CD4-positive, alpha-beta T cell treated with Interleukin-6 at 100 ng/mL for 8 hours (primary cell): ENCODE data around the gene DCT.

ENCODE experiments used
- DNase-seq: peaks from one replicate; pipeline ENCODE4 v3.0.0-alpha.2; 2020; ENCODE audit warnings: mixed read lengths, low spot score

Gene DCT

DNA sequence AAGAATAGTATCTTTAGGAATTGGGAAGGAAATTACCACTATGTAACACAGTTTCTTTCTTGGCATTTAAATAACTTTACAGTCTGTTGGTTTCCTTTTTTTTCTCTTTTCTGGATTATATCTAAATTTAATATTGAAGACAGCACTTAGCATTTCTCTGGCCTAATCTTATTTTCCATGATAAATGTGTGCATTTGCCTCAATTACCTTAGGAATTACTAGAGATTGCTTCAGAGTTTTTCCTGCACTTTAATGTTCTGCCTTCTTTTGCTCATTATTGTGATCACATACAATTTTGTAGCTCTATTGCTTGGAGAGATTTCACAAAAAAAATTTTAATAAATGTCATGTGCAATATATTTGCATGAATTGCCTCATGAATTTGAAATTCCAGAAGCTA, 25.1 kb downstream of the DCT start:
- no peak for DNase-seq

DNA sequence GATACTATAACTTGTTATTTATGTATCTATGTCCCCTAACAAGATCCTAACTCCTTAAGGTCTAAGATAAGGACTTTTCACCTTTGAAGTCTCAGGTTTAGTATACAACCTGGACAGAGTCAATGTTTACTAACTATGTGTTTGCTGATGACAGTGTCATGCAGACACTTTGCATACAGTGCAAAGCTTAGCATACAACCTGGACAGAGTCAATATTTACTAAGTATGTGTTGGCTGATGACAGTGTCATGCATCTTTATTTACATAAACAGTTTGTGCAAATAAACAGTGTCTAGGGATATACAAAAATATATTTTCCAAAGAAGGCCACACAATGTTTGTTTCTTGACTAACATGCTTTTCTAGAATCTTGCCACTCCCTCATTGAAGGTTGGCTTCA, 34.7 kb downstream of the DCT start:
- no peak for DNase-seq

DNA sequence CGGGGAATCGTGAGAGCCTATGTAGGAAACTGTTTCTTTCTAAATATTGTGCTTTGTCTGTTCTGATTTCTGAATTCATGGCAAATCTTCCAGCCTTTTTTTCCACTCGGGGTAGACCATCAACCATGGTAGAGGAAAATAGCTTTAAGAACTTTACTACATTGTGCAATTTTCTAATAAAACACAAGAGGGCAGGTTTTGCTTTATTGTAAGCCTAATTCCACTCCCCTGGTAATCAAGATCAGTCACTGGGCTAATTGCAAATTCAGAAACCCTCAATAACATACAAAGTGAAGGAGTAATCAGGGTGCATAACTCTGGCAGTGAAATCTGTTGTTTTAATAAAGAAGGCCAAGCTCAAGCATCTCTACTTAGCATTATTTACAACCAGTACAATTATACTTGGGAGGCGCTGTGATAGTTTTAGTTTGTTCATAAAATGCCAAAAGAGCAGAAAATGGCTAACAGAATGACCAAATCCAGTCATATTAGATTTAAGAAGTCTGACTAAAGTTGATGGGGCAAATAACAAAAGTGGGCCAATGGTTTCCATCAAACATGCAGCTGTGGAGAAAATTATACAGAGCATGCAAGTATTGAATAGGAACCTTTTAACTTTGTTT, 43.8 kb downstream of the DCT start:
- peak; percentile 42 for DNase-seq

DNA sequence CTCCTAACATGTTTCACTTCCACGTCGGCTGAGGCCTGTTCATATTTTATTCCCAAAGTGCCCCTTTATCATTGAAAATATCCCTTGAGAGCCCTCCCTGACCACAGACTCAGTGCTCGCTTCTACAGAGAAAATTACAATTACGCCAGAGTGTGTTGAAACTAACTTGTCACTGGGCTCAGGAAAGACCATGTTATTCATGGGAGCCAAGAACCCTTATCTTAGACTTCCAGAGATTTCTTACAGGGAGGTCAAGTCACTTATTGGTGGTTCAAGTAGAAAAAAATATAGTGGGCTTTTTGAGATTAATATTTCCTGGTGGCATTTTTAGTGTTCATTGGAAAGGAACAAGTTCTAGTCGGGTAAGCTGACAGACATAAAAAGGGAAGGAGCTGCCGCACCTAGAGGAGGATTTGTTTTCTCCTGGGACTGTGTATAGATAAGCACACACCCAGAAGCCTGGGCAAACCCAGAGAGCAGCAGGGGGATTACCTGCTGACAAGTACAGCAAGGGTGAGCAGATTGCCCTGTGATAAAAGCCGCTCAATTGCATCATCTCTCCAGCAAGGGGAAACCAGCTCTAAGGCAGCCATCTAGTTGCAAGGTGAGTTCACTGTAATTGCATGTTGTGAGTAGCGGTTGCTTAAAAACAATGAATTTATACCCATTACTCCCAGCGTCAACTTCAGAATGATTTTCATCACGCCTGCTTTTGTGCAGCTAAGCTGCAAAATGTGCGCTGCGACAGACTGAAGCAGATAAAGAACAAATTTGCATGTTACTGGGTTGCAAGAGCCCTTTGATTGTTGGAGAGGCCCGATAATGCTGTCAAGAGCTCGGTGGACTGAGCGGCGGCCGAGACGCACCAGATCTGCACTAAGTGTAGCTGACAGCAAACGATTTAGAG, 46.2 kb downstream of the DCT start:
- DNase-seq, result no peak

DNA sequence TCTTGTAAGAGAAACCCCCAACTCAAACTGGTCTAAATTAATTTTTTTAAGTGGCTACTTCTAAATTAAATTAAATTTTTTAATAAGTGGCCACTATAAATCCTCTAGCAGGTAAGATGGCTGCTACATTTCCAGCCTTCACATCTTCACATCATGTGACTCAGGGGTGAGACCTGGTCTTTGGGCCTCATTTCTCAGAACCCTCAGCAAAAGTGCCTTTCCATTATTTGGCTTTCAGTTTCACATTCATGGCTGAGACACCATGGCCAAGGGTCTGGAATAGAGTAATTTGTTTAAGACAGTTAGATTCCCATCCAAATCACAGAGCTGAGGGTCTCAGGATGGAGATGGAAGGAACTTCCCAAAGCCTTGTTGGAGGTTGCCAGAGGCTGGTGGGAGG, 47.5 kb downstream of the DCT start:
- no peak for DNase-seq

DNA sequence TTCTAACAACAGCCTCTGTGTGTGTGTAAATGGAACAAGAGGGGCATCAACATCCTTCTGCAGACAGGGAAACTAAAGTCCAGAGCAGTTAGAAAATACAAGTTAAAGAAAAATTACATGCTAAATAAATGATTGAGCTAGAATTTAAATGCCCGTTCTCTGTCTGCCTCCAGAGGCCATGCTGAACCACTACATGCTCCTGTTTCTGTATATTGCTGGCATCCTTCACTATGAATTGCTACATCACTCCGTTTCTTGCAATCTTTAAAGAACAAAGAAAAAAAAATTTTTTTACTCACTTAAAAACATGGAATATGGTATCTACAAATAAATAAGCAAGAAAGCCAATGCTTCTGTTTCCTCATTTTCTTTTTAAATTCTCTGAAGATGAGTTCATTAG, 47.9 kb downstream of the DCT start:
- no peak for DNase-seq

DNA sequence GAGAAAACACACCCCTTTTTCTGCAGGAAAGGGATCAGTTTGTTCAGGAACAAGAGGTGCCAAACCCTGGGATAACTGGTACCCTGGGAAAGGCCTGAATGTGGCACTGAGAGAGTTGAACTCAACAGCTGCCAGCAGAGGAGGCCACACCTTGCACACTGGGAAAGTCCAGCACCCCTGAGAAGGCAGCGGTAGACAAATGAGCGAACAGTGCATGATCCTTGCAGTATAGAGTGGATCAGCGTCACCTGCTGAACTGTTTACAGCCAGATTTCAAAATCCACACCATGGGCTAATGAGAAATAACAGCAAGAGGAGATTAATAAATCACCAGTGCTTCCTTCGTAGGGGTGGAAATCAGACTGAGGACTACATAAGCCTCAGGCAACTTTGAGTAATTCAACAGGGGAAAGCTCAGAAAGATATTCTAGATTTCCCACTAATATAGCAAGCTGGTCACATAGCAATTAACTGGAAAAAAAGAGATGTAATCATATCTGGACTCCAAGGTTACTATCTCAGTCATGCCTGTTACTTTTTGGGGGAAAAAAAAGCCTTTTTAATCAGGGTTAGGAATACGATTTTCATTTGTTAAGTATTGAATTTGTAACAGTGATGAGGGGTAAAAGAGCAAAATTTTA, 52.0 kb downstream of the DCT start:
- no peak for DNase-seq

DNA sequence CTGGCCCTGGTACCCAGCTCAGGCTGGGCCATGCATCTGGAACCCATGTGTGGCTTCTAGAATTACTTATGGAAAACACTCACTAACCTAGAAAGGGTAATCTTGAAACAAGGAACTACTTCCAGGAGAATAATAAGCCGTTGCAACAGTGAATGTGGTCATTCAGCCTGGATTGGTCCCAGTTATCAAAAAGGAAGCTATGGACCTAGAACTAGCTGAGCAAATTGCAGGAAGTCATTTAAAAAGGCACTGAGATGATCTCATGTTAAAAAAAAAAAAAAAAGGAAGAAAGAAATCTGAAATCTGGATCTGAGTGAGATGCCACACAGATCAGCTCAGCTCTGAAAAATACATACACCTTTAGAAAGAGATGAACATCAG, 59.6 kb downstream of the DCT start:
- DNase-seq, result no peak

DNA sequence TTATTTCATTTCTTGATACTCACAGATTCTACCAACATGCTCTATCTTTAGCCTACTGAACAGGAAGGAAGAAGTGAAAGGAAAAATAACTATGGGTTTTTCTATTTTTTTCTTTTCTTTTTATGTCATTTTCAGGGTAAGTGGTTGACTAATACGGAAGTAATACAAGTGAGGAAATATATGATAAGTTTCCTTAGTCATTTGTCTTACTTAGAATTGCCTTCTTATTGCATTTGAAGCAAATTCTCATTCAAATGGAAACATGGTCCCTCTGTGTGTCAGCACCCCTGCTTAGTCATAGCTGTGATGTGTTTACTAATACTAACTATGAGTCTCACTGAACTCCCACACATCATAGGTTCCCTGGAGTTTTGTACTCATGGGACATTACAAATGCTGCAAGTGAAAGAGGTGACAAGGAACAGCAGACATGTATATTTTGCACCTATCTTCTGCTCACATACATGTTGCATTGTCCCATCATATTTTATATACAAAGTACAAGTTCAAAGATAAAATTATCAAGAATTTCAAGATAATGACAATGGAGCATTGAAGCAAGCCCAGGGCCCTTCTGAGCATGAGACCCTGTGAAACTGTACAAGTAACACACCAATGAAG, 60.1 kb downstream of the DCT start:
- DNase-seq, result no peak

DNA sequence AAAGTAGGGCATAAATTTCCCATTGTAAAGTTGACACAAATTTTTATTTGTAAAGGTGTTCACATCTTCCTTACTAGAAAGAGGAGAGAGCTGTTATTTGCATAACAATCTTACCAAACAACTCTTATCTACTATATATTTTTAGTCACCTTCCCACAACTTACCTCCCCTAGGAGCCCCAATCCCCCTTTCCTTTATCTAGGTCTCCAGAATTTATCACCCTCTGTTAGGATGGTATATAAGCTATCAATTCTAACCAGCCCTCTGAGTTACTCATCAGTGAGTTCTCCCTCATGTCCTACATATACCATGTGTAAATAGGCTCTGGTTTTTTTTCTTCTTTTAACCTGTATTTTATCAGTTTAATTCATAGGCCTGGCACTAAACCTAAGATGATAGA, 62.2 kb downstream of the DCT start:
- no peak for DNase-seq

DNA sequence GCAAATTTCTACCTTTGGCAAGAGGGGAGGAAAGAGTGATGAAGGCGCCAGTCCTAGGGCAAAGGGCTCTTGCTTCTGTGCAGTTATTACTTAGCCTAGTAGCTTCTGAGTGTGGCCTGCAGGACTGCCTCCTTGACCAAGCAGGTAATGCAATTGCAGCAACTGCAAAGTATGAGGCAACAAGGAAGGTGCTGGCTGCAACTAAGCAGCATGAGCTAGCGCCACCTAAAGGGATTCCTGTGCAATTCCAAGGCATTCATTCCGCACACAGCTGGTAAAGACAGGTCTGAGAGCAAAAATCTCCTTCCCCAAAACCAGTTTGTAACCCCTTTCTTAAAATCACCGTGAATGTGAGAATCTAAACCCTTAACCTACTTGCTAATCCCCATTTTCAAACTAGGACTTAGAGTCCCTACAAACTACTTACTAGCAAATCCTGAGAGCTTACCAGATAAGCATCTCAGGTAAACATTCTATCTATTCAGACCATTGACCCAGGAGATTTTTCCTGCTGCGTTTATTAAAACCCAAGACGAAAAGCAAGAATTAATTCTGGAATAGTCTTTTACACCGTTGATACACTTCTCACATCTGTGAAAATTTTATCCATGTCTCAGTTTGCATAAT, 62.9 kb downstream of the DCT start:
- no peak for DNase-seq

DNA sequence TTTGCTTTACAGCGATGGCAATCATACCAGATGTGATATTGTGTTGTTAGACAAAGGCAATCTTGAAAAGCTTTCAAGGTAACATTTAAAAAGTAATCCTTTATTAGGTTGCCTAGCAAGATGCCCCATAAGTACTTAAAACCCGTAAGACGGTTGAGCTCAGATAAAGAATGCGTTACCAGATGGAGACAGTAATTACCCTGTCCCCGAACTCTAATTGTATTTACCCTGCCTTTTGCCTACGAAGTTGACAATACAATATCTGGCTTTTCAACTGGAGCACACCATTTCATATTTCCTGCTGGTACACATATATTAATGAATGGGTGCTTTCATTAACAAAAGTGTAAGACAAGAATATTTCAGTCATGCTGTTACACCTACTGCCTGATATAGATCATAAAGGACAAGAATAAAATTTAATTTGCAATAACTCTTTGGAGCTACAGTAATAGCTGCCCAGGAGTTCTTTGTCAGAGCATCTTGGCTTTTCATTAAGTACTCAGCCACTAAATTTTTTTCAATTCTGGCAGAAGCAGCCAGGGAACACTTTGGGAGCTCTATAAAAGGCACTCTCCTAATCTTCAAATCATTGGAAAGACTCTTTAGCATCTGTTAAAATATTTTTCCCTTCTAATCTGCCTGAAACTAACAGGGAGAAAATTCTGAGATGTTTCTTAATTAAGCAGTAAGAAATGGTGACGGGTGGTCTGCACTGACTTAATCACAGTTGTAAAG, 63.8 kb downstream of the DCT start:
- no peak for DNase-seq

DNA sequence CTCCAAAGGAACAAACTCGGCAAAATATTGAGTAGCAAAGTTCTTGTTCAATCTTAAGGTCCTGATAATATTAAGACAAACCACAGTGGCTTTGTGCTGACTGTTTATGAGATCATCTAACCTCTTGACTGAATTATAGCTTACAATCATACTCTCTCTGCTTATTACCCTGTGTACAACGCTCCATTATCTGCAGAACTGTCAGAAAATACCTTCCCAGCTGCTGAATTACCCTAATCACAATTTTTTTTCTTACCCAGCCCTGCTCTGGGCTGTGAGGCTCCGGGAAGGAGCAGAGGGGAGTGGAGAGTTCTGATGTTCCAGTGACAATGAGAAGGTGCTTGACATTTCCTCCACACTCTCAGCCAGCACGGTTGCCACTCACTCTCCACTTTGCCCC, 64.8 kb downstream of the DCT start:
- DNase-seq, result no peak

DNA sequence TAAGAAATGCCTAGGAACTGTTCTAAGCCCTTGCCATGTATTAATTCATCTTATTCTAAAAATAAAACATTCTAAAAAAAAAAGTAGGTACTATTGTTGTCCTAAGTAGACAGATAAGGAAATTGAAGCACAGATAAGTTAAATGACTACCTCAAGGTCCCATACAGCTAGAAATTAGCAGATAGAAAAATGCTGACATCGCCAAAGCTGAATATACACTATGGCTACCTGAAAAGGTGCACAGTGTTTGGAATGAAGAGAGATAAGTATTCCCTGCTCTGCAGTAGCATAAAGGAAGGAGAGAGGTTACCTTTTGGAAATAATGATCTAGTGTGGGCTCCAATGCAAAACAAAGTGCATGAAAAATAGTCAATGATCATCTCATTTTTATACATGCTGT, 65.3 kb downstream of the DCT start:
- no peak for DNase-seq

DNA sequence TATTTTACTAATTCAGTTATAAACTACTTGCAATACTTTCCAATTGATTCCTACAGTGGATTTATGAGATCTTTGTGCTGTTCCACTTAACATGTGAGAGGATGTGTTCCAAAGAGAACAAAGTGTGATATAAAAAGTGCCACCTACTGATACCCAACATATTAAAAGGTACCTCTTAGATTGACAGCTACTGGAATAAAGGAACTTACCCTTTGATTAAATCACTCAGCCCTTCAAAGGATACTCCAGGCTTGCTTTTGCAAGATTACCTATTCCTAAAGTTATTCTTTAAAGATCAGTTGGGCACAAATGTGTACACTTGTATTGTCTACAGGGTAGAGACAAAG, 65.9 kb downstream of the DCT start:
- DNase-seq, result no peak

DNA sequence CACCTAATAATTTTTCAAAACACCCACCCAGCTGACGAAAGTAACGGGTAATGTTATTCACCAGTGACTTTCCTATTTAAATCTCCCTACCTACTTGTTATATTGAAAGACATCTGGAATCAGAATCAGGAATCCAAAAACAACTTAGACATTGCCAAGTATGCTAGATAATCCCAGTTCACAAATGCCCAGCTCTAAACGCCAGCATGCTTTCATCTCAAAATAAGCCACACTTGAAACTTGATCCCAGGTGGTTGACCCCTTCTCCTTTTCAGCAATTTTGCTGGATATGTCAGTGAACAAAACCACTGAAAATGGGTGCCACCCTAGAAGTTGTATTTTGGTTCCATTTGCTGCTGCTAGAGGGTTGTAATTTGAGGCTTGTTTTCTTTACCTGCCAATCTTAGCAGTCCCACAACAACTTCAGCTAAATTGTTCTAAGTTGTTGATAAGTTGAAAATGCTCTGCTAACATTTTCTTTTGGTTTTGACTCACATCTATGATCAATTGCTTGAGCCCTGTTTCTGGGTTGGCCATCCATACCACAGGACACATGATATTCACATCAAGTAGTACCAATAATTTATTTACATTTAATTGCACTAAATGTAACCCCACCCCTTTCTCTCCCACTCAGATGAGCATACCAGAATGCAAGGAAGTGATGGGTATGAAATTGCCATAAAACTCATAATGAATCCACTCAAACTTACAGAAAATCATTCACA, 66.4 kb downstream of the DCT start:
- DNase-seq, result no peak

DNA sequence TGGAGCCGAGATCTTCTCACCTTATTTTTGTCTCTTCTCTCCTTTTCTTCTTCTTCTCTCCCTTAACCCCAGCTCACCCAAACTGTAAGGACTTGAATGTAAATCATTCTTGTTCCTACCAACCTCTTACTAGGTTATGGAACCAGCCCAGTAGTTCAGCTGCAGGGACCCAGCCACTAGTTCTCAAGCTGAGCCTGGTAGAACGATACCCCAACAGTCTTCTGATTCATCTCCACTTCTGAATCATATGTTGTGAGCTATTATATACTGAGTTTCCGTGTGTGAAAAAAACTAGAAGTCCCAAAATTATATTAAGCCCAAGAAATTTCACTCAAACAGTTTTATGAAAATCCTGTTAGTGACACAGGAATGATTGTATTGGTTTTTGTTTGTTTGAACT, 67.7 kb downstream of the DCT start:
- DNase-seq, result no peak

DNA sequence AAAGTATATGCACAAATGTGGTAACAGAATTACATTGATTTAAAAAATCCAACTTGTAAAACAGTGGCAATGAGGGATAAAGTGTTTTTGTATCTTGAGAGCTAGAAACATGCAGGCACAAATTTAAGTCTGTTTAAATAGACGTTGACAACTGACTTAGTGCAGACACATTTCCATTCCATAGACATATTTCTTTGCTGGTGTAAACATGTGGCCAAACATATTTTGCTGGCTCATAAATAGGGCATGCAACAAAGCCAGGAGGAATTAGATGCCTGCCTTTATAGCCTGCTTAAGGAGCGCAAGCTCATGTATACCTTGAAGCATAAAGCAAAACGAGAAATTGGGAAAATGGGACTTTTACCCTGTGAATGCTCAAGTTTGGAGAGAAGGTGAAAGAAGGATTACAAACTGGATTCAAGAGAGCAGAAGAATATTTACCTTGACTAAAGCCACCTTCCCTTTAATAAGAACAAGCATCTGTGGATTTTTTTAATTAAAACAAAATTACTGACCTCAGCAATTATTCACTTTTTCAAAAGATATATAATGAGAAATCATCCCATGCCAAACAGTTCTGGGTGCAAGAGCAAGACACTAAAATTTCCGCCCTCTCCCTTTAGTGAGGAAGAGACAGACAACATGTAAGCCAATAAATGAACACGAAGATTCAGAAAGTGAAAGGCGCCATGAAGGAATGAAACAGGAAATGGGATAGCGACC, 71.0 kb downstream of the DCT start:
- no peak for DNase-seq

DNA sequence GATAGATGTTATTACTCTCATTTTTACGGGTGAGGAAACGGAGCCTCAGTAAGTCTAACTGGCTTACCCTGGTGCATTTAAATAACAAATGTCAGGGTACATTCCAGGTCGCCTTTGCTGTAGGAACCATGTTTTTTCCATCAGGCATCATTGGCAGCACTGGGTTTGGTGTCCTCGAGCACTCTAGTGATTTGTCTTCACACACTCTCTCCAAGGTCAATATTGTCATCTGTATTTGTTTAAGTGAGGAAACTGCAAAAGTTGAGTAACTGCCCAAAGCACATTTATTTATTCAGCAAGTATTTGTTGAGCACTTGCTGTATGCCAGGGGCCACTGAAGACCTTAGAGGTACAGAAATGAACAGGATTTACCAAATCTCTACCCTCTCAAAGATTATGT, 78.6 kb downstream of the DCT start:
- DNase-seq, result no peak

DNA sequence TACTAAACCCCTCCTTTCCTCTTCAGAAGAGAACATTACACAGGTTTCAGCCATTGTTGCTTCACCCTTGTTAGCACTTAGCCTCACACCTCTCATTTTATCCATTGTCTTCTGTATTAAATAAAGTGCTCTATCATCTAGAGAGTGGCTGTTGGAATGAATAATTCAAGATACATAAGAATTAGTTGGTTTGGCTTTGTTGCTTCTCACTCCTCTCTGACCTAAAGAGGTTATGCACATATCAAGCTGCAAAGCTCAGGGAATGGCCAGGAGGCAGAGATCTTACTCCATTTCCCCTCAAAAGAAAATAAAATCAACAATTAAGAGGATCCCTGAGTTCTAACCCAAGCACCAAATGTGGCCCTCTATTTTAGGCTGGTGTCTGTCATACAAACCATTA, 79.7 kb downstream of the DCT start:
- no peak for DNase-seq

DNA sequence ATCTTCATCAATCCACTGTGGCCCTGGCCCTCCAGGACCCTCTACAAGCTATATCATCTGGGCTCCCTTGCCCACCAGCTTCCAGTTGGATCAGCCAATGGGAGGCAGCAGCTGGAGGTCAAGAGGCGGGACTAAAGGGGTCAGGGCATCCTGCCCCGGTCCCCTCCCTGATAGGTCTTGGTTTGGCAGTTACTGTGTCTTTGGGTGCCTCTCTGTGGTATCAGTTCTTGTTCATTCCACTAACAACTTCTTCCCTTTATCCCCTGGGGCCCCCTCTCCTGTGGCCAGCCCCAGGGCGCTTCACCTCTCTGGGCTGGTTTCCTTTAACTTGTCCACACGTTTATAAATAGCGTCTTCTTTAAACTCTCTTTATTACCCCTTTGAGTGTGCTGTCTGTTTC, 83.6 kb downstream of the DCT start:
- DNase-seq, result no peak
